GM18868 (cell line): Measurements from ENCODE around the gene TRIM40.

ENCODE experiments used
- ATAC-seq: cut with Tn5 transposase; IDR thresholded peaks from one replicate; pipeline ENCODE4 v1.9.1; 2021; ENCODE audit warnings: mild to moderate bottlenecking, moderate library complexity; ENCODE audit not compliant: unreplicated experiment

The TRIM40 gene

DNA sequence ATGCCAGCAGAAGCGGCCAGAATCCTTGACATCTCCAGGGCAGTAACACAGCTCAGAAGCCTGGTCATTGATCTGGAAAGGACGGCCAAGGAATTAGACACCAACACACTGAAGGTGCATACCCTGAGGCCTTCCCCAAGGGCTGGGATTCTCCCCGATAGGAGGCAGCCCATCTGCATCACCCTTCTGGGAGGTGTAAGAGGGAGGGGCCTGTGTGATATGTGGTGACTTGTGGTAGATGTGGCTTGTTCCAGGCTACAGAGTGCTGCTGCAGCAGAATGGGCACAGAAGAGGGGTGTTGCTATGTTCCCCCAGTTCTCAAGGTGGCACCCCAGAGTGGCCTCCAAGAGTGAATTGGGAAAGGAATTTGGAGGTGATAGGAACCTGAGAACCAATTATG is 11.2 kb downstream of the TRIM40 start:
- ATAC-seq: no peak

GRCh38 chr6:30149234-30149633 is 13.3 kb downstream of the TRIM40 start:
- ATAC-seq: no peak

- ATAC-seq: no peak
Observed at GRCh38 chr6:30149858-30150550, 14.1 kb downstream of the TRIM40 start.

GRCh38 chr6:30150671-30151395 is 14.9 kb downstream of the TRIM40 start:
- ATAC-seq: no peak

GRCh38 chr6:30151580-30151979 is 15.6 kb downstream of the TRIM40 start:
- ATAC-seq: no peak

DNA sequence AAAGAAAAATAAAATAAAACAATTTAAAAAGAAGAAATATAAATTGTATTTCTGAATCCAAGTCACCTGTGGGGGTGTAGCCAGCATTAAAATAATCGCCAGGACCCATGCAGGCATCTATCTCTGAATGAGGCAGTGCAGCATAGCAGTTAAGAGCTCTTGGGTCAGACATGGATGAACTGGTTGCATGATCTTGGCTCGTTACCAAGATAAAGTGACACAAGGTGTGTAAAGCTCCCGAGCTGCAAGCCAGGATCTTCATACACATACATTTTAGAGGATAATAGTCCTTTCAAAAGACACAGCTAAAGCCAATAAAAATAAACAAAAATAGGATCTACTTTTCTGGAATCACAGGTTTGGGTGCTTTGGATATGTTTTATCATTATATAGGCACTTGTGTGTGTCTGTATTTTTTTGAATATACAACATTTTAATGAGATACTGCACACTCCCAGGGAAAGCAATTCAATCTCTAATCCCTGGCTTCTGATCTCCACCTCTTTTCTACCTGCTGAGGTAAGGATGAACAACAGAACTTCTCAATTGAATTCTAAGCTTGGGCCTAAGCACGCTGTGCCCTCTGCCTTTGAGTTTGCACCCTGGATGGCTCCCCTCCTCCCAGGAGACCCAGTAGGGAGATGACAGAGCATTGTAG is 16.2 kb downstream of the TRIM40 start:
- no peak for ATAC-seq

DNA sequence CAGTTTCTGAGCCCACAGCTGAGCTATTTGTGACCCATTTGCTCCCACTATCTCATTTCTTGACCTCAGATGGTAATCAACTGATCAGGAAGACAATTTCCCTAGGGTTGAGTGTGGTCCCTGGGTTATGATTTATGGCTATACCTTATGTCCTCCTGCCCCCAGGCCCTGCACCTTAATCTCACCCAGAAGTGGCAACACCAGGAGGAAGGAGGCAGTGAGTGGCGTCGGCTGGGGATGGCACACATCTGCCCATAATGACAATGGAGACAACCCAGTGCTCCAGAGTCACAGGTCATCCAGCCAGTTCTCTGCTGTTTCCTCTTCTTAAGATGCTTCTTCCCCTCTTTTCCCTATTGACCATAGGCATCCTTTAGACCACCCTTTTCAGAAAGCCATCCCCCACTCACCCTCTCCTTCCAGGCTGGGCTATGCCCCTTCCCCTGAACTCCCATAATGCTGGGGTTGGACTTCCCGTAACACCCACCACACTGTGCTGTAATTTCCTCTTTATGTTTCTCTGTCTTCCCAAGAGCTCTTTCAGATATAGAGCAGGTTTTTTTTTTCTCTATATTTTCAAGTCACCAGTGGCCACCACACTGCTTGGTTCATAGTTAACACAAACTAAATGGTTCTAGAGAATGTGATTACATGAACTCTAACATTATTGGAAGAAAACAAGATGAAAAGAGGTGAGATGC is 17.1 kb downstream of the TRIM40 start:
- no peak for ATAC-seq

GRCh38 chr6:30154061-30154460 is 18.1 kb downstream of the TRIM40 start:
- no peak for ATAC-seq

DNA sequence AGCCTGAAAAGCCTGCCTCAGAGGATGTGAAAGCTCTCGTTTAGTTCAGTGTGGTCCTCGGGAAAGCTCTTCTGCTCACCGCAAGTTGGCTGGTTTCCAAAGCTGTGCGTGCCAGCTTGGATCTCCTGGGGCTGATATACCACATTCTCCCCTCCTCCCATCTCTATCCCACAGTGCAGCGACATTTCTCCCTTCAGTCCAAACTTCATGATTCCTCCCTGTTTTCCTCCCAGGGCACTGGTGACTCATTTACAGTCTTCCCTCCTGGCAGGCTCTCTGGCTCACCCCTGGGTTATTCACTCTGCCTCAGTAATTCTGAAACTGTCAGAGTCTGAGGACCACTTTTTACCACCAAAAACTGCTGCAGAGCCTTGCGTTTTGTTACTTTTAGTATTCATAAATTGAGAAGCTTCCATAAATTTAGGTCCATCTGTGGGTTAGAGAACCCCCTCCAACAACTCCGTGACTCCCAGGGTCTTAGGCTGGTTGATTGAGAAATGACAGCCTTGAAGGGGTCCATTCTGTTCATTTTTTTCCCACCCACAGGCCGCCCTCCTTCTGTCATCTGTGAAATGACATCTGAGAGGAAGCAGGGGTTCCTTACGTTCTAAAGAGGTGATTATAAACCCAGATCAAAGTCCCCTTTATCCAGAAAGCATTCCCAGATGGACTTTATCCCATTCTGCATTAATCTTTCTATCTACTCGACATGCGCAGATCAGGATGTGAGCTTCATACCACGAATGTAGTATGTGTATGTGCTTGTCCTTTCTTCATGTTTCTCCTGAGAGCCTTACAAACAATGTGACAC is 19.0 kb downstream of the TRIM40 start:
- ATAC-seq: no peak

- no peak for ATAC-seq
Observed at GRCh38 chr6:30155520-30156261, 19.8 kb downstream of the TRIM40 start.

GRCh38 chr6:30156262-30156599 is 20.3 kb downstream of the TRIM40 start:
- no peak for ATAC-seq

DNA sequence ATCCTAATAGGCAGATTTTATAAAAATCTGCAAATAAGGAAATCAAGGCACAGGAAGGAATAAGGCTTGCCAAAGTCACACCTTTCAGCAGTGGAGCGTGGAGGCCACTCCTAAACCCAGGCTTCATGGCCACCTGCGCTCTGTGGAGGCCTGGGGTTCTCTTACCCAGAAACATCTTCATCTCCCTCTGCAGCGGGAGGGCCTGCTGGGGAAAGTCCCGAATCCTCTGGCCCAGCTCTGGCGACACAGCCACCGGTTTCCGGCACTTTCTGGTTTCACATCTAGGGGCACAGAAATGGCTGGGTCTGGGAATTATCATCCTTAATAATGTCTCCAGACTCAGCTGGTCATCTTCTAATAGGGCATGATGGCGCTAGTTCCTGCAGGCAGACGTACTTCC is 20.8 kb downstream of the TRIM40 start:
- no peak for ATAC-seq

DNA sequence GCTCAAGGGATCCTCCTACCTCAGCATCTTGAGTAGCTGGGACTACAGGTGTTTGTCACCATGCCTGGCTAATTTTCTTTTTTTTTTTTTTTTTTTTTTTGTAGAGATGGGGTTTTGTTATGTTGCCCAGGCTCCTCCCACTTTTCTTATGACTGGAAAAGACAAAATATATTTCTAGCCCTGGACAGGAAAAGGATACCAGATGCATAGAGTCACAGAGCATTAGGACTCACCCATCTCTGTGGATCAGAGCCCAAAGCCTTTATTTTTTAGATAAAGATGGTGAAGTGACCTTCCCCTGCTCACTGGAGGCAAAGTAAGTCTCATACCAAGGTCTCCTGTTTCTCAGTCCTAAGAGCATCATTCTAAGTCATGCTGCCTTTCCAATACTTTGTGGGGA is 21.6 kb downstream of the TRIM40 start:
- no peak for ATAC-seq

GRCh38 chr6:30157999-30158398 is 22.1 kb downstream of the TRIM40 start:
- ATAC-seq: no peak

DNA sequence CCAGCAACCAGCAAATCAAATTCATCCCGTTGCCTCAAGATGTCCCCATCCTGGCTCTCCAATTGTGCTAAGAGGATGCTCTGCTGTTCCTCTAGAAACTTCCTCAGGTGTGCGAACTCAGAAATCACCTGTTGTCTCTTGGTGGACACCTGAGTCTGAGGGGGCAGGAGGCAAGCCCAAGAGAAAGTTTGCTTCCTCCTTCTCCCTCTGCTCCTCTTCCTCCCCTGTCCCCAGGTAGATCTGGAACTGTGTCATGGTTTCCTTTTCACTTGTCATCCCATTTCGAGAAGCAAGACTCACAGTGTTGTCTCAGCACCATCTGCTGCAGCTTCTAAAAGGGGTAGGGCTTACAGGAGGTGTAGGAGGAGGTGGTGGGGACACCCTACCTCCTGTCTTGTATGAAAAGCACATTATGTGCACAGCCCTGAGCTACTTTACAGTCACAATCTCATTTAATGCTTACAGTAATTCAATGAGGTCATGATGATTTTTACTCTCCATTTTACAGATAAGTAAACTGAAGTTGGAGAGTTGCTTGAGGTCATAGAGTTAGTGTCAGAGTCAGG is 22.6 kb downstream of the TRIM40 start:
- ATAC-seq: no peak

DNA sequence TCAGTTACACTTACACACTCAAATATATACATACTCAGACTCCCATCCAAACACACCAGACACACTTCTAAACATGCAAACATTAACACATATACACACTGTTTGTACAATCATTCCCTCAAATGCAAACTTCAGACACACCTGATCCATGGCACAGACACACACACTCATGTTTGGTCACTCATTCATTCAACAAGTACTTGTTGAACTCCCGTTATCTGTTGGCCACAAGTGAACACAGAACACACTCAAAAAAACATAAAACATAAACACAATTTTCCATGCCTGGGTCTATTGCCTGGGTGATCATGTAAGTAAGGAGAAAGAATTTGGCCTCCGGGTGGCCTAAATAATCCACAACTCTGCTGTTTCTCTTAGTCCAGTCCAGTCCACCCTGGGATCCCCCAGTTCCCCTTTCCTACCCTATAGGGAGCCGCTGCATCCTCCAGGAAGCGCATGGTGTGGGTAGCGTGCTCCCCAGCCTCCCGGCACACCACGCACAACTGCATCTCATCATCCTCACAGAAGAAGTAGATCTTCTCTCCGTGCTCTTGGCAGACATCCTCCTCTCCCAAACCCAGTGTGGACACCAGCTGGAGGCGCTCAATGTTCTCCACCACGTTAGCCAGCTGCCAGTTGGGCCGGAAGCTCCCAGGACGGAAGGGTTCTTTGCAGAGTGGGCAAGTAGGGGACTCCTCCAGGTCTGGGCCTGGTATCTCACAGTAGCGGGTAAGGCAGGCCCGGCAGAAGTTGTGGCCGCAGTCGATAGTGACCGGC is 24.3 kb downstream of the TRIM40 start:
- no peak for ATAC-seq

DNA sequence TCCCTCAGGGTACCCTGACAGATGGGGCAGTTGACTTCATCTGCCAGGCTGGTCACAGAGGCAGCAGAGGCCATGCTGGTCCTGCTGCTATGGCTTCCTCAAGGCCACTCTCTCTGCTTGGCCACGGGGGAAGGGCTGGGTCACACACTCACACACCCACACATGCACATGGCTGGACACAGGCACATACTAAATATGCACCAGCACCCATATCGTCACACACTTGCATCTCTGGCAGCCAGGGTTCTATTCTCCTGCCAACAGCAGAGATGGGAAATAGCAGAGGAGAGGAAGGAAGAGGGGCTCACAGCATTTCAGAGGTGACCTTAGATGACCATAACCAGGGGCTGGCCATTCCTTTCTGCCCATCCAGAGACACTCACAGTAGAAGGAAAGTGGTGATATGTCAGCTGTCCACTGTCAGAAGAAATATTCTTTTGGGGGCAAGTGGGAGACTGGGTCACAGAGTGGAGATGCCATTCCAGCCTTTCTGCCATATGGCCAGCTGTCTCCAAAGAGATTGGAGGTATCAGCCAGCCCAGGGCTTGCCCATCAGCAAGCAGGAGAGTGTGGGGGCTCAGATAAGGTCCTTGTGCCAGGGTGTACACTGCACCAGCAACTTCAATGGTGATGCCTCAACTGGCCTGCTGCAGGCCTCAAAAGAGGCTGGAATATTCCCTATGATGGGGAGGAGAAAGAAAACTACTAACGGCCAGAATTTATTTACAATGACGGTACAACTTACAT is 25.0 kb downstream of the TRIM40 start, which contains the start of gene TRIM10:
TRIM10 (minus strand) TSS at position 427 of the 747 bp plus-strand sequence; CDS start at position 74, 353 bp downstream.
- ATAC-seq: no peak
